HepG2 (cell line): Measurements from ENCODE around the gene CPEB4. TPM values are rescaled to one million over a fixed set of nuclear protein-coding genes. Genes with fewer than 3 reads are reported as not detected.

ENCODE experiments used
- ATAC-seq: fragments of 200-7000 bp; cut with Tn5 transposase; 3 replicates; pipeline ENCODE4 v1.9.1; 2020; ENCODE audit warnings: mild to moderate bottlenecking, moderate library complexity
- BruUV-seq: library from RNA; stranded (reverse); fragments of 400-500 nt; replicated peaks from 2 replicates; lab custom pipeline; 2021; lab: Mats Ljungman, UMichigan
- CTCF ChIA-PET: fragments of 300-600 bp; formaldehyde crosslinking; extraction: SDS; loops from one replicate; lab custom pipeline; 2021; ENCODE audit warnings: low total read pairs, inconsistent platforms, low intra/inter-chr PET ratio; lab: Yijun Ruan, JAX
- POLR2A ChIA-PET: fragments of 350-600 bp; sonication (Branson Sonifier 250); formaldehyde crosslinking; loops from one replicate; lab custom pipeline; 2020; ENCODE audit warnings: antibody characterized with exemption, inconsistent platforms; lab: Yijun Ruan, JAX
- DNase-seq: peaks from one replicate; pipeline ENCODE4 v3.0.0-alpha.2; 2015; ENCODE audit warnings: low spot score
- FAIRE-seq: peaks from 3 replicates; lab custom pipeline; 2011; peaks lifted over from hg19 to GRCh38; lab: Jason Lieb, UNC
- H2AFZ ChIP-seq: one replicate; pipeline ENCODE4 v1.6.1; 2011; ENCODE audit warnings: low read length, inconsistent platforms
- H3K27ac ChIP-seq: fragments of 300-600 bp; 3 replicates; pipeline ENCODE4 v1.8.0; 2011; ENCODE audit warnings: mixed run types, mild to moderate bottlenecking, mixed read lengths, low read length, inconsistent platforms; ENCODE audit not compliant: insufficient read depth; ENCODE audit errors: extremely low read length
- H3K27me3 ChIP-seq, 2 experiments: fragments of 200-600 bp in 1 of 2; 2 replicates in 1 of 2; 3 replicates in 1 of 2; pipeline versions ENCODE4 v1.6.0 to v1.8.0; 2011; ENCODE audit warnings: low read length in 2 of 2, mild to moderate bottlenecking in 2 of 2, moderate library complexity in 2 of 2, inconsistent platforms in 1 of 2; ENCODE audit not compliant: insufficient read depth in 2 of 2, control insufficient read depth in 1 of 2
- H3K36me3 ChIP-seq, 2 experiments: fragments of 200-600 bp in 1 of 2; replicated peaks in 1 of 2; 2 replicates in 1 of 2; 3 replicates in 1 of 2; pipeline versions ENCODE4 v1.5.1 to v1.8.0; 2011; ENCODE audit warnings: low read length in 2 of 2, inconsistent platforms in 1 of 2; ENCODE audit not compliant: insufficient read depth in 2 of 2, control insufficient read depth in 1 of 2
- H3K4me1 ChIP-seq: 2 replicates; pipeline ENCODE4 v1.5.1; 2012; ENCODE audit warnings: low read length, inconsistent platforms; ENCODE audit not compliant: insufficient read depth
- H3K4me2 ChIP-seq: 2 replicates; pipeline ENCODE4 v1.6.0; 2011; ENCODE audit warnings: low read depth, low read length, inconsistent platforms
- H3K4me3 ChIP-seq, 3 experiments: fragments of 200-600 bp in 1 of 3; sonication (generic), shearing (Covaris generic) in 1 of 3; replicated peaks in 1 of 3; 2 replicates each; pipeline ENCODE4 v1.5.1; 2011 to 2016; ENCODE audit warnings: low read length in 3 of 3, inconsistent platforms in 2 of 3, low read depth in 2 of 3, mild to moderate bottlenecking in 2 of 3, control low read depth in 1 of 3, mixed read lengths in 1 of 3; ENCODE audit not compliant: insufficient read depth in 1 of 3
- H3K79me2 ChIP-seq: one replicate; pipeline ENCODE4 v1.6.1; 2011; ENCODE audit warnings: low read length, inconsistent platforms; ENCODE audit not compliant: insufficient read depth
- H3K9ac ChIP-seq: 2 replicates; pipeline ENCODE4 v1.6.0; 2011; ENCODE audit warnings: mild to moderate bottlenecking, low read depth, low read length, inconsistent platforms; ENCODE audit not compliant: insufficient read depth
- H3K9me3 ChIP-seq: 2 replicates; pipeline ENCODE4 v1.5.1; 2012; ENCODE audit warnings: mild to moderate bottlenecking, low read length
- H4K20me1 ChIP-seq: 2 replicates; pipeline ENCODE4 v1.6.0; 2011; ENCODE audit warnings: inconsistent platforms, mild to moderate bottlenecking, low read length, moderate library complexity; ENCODE audit not compliant: insufficient read depth
- CBX1 ChIP-seq: IDR thresholded peaks from one replicate; pipeline ENCODE4 v1.6.1; 2016; ENCODE audit warnings: antibody characterized with exemption, low read depth
- ELF1 ChIP-seq: sonication (generic); formaldehyde crosslinking; IDR thresholded peaks from 2 replicates; pipeline ENCODE4 v1.4.0; 2020; ENCODE audit warnings: missing genetic modification reagents
- HNRNPLL ChIP-seq: fragments of 200-400 bp; formaldehyde crosslinking; IDR thresholded peaks from 2 replicates; pipeline ENCODE4 v1.6.1; 2017; ENCODE audit warnings: mild to moderate bottlenecking, low read depth, low read length; ENCODE audit not compliant: poor library complexity, severe bottlenecking
- KDM1A ChIP-seq: IDR thresholded peaks from 2 replicates; pipeline ENCODE4 v1.6.1; 2016; ENCODE audit warnings: missing compliant biosample characterization
- NFYB ChIP-seq: sonication (generic); formaldehyde crosslinking; IDR thresholded peaks from 2 replicates; pipeline ENCODE4 v1.4.0; 2020; ENCODE audit warnings: missing genetic modification reagents
- PITX1 ChIP-seq: sonication (generic); formaldehyde crosslinking; IDR thresholded peaks from 2 replicates; pipeline ENCODE4 v1.5.1; 2020; ENCODE audit warnings: mild to moderate bottlenecking, missing genetic modification reagents
- POGZ ChIP-seq: sonication (generic); formaldehyde crosslinking; IDR thresholded peaks from 2 replicates; pipeline ENCODE4 v1.4.0; 2020; ENCODE audit warnings: mild to moderate bottlenecking, missing genetic modification reagents
- ZNF121 ChIP-seq: sonication (generic); formaldehyde crosslinking; IDR thresholded peaks from 2 replicates; pipeline ENCODE4 v1.5.0; 2020; ENCODE audit warnings: mild to moderate bottlenecking, missing genetic modification reagents
- ZNF274 ChIP-seq: sonication (generic); formaldehyde crosslinking; IDR thresholded peaks from 2 replicates; pipeline ENCODE4 v1.5.1; 2020; ENCODE audit warnings: mild to moderate bottlenecking, missing genetic modification reagents
- ZNF549 ChIP-seq: sonication (generic); formaldehyde crosslinking; IDR thresholded peaks from 2 replicates; pipeline ENCODE4 v1.5.0; 2020; ENCODE audit warnings: missing genetic modification reagents
- WGBS: methylation state at CpG from one replicate; pipeline ENCODE4 v1.1.6; 2017; ENCODE audit warnings: low lambda C conversion rate; 5-methylcytosine and 5-hydroxymethylcytosine counted together
- in situ Hi-C: cut with HindIII; loops from 2 replicates; pipeline ENCODE4 v1.10.0; 2017; ENCODE audit warnings: low pct_unique_long_range_greater_than_20kb; ENCODE audit not compliant: extremely low pct_ligation_motif_present
- intact Hi-C: fragments of 100-400 bp; cut with micrococcal nuclease; formaldehyde crosslinking; loops from one replicate; pipeline ENCODE4 v1.10.0; 2022; ENCODE audit not compliant: unreplicated experiment
- polyA plus RNA-seq, 8 experiments: library from polyadenylated mRNA; depleted of rRNA in 3 of 8; stranded (reverse) in 7 of 8; unstranded in 1 of 8; fragments of >200 nt; fragmentation: Illumina TruSeq in 4 of 8; extraction: Trizol in 4 of 8; gene quantifications; 2 replicates each; pipeline versions ENCODE4 v1.2.1 to v1.2.3, GENCODE V29; 2011 to 2016; ENCODE audit warnings: low read depth in 4 of 8, missing spikeins in 1 of 8, mixed read lengths in 1 of 8; ENCODE audit not compliant: insufficient read depth in 1 of 8
- total RNA-seq, 5 experiments: library from RNA; depleted of rRNA; stranded (reverse); fragments of >200 nt; fragmentation: Illumina TruSeq; extraction: Trizol; gene quantifications; 2 replicates each; pipeline ENCODE4 v1.2.3, GENCODE V29; 2016; ENCODE audit warnings: low read depth in 1 of 5
- TF ChIP-seq, protein P1 (sequence below): sonication (generic); formaldehyde crosslinking; IDR thresholded peaks from 2 replicates; pipeline ENCODE4 v1.5.0; 2020; ENCODE audit warnings: mild to moderate bottlenecking, low read depth, missing genetic modification reagents, borderline replicate concordance
- TF ChIP-seq, protein P2 (sequence below): sonication (generic); formaldehyde crosslinking; IDR thresholded peaks from 2 replicates; pipeline ENCODE4 v1.4.0; 2020; ENCODE audit warnings: mild to moderate bottlenecking, missing genetic modification reagents, borderline replicate concordance
- TF ChIP-seq, protein P3 (sequence below): sonication (generic); formaldehyde crosslinking; IDR thresholded peaks from 2 replicates; pipeline ENCODE4 v1.4.0; 2020; ENCODE audit warnings: mild to moderate bottlenecking, missing genetic modification reagents
- TF ChIP-seq, protein P4 (sequence below): sonication (generic); formaldehyde crosslinking; IDR thresholded peaks from 2 replicates; pipeline ENCODE4 v1.9.0; 2021; ENCODE audit warnings: missing genetic modification reagents, mild to moderate bottlenecking, borderline replicate concordance
- TF ChIP-seq, protein P5 (sequence below): sonication (generic); formaldehyde crosslinking; IDR thresholded peaks from 2 replicates; pipeline ENCODE4 v1.5.1; 2020; ENCODE audit warnings: missing genetic modification reagents, mild to moderate bottlenecking, borderline replicate concordance
- TF ChIP-seq, protein P6 (sequence below): sonication (generic); formaldehyde crosslinking; IDR thresholded peaks from 2 replicates; pipeline ENCODE4 v1.4.0; 2020; ENCODE audit warnings: mild to moderate bottlenecking, missing genetic modification reagents

The CPEB4 gene
- total and polyA plus RNA-seq, 2 of the 13 experiments (the other 11 are each of a cell fraction or from before 2014, with no cell fraction given), result 7.7 to 26.7 TPM

DNA sequence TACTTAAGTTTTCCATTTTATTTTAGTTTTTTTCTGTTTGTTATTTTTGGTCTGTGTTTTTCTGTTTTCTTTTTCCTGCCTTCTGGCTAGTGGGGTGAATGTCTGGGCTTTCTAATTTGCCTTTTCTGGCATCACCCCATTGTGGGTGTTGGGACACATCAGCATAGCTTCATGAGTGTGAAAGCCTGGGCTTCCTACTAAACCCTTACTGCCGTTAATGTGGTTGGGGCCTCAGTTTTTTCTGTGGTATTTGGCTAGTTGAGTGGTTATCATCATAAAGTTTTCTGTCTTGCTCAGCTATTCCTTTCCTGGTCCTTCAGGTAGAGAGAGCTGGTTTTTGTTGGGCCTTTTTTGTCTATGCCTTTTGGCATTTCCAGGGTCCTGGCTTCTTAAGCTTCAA lies 122.2 kb downstream of the CPEB4 start:
- no TSS peak for BruUV-seq
- H3K4me2 ChIP-seq, result no peak overlapping the region
- no peak overlapping the region for H3K4me3 ChIP-seq
- in situ Hi-C loops (no loop called here), intact Hi-C loops (no loop called here)
- no peaks in the 10 kb centered on the region for H3K4me1 ChIP-seq
- ATAC-seq (no peak), DNase-seq (no peak), FAIRE-seq (no peak)
- no peaks in the 10 kb centered on the region for H3K79me2 ChIP-seq
- 5% methylated on average over 1 of the region's 1 CpG for WGBS
- H3K9me3 ChIP-seq, result no peaks in the 10 kb centered on the region
- no peak overlapping the region for H3K27ac ChIP-seq
- H3K36me3 ChIP-seq, result no peaks in the 10 kb centered on the region
- CTCF ChIA-PET, result no interaction called here
- no peaks in the 10 kb centered on the region for H4K20me1 ChIP-seq
- no peak overlapping the region for H2AFZ ChIP-seq
- peaks cover 0 to 3% of the 10 kb centered on the region in 2 experiments; a peak in 2 of 5 replicates for H3K27me3 ChIP-seq
- H3K9ac ChIP-seq, result no peak overlapping the region
- TF ChIP-seq, protein P1, sequence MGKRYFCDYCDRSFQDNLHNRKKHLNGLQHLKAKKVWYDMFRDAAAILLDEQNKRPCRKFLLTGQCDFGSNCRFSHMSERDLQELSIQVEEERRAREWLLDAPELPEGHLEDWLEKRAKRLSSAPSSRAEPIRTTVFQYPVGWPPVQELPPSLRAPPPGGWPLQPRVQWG (CRISPR knock-in tag), result no peak
- TF ChIP-seq ZNF549, result no peak
- TF ChIP-seq CBX1, result no peak
- TF ChIP-seq, protein P2, sequence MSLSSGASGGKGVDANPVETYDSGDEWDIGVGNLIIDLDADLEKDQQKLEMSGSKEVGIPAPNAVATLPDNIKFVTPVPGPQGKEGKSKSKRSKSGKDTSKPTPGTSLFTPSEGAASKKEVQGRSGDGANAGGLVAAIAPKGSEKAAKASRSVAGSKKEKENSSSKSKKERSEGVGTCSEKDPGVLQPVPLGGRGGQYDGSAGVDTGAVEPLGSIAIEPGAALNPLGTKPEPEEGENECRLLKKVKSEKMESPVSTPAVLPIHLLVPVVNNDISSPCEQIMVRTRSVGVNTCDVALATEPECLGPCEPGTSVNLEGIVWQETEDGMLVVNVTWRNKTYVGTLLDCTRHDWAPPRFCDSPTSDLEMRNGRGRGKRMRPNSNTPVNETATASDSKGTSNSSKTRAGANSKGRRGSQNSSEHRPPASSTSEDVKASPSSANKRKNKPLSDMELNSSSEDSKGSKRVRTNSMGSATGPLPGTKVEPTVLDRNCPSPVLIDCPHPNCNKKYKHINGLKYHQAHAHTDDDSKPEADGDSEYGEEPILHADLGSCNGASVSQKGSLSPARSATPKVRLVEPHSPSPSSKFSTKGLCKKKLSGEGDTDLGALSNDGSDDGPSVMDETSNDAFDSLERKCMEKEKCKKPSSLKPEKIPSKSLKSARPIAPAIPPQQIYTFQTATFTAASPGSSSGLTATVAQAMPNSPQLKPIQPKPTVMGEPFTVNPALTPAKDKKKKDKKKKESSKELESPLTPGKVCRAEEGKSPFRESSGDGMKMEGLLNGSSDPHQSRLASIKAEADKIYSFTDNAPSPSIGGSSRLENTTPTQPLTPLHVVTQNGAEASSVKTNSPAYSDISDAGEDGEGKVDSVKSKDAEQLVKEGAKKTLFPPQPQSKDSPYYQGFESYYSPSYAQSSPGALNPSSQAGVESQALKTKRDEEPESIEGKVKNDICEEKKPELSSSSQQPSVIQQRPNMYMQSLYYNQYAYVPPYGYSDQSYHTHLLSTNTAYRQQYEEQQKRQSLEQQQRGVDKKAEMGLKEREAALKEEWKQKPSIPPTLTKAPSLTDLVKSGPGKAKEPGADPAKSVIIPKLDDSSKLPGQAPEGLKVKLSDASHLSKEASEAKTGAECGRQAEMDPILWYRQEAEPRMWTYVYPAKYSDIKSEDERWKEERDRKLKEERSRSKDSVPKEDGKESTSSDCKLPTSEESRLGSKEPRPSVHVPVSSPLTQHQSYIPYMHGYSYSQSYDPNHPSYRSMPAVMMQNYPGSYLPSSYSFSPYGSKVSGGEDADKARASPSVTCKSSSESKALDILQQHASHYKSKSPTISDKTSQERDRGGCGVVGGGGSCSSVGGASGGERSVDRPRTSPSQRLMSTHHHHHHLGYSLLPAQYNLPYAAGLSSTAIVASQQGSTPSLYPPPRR (CRISPR knock-in tag), result no peak
- no peak for TF ChIP-seq ELF1 (CRISPR knock-in tag)
- no peak for TF ChIP-seq PITX1 (CRISPR knock-in tag)
- TF ChIP-seq, protein P3, sequence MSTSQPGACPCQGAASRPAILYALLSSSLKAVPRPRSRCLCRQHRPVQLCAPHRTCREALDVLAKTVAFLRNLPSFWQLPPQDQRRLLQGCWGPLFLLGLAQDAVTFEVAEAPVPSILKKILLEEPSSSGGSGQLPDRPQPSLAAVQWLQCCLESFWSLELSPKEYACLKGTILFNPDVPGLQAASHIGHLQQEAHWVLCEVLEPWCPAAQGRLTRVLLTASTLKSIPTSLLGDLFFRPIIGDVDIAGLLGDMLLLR (CRISPR knock-in tag), result no peak
- TF ChIP-seq, protein P4, sequence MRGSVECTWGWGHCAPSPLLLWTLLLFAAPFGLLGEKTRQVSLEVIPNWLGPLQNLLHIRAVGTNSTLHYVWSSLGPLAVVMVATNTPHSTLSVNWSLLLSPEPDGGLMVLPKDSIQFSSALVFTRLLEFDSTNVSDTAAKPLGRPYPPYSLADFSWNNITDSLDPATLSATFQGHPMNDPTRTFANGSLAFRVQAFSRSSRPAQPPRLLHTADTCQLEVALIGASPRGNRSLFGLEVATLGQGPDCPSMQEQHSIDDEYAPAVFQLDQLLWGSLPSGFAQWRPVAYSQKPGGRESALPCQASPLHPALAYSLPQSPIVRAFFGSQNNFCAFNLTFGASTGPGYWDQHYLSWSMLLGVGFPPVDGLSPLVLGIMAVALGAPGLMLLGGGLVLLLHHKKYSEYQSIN (CRISPR knock-in tag), result no peak
- no peak for TF ChIP-seq ZNF121
- TF ChIP-seq POGZ (CRISPR knock-in tag), result no peak
- TF ChIP-seq ZNF274, result no peak
- no peak for TF ChIP-seq NFYB
- TF ChIP-seq, protein P5, sequence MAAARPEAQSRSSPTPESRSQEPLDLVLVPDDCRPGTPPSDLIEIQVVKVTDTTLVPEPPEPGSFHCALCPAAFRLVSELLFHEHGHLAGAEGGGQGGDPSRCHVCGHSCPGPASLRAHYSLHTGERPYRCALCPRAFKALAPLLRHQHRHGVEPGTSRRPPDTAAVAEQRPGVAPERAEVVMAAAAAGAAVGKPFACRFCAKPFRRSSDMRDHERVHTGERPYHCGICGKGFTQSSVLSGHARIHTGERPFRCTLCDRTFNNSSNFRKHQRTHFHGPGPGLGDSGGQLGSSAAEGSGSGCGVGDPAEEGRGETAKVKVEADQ, result no peak
- TF ChIP-seq, protein P6, sequence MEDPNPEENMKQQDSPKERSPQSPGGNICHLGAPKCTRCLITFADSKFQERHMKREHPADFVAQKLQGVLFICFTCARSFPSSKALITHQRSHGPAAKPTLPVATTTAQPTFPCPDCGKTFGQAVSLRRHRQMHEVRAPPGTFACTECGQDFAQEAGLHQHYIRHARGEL (CRISPR knock-in tag), result no peak
- no peak for TF ChIP-seq KDM1A (CRISPR knock-in tag)
- no peak for TF ChIP-seq HNRNPLL
- TF ChIP-seq, all 625 proteins: peak for 0
- POLR2A ChIA-PET, result no interaction called here
